Heart right ventricle (tissue), 16 donors: Measurements from ENCODE around the gene GAGE13. TPM values are rescaled to one million over a fixed set of nuclear protein-coding genes. Genes with fewer than 3 reads are reported as not detected.
"Not testable (repeated sequence)": the region's sequence is repeated elsewhere in the genome, so short reads cannot be mapped to it uniquely, and the experiment has no call there.

ENCODE experiments used
- ATAC-seq, 8 donors: fragments of 200-7000 bp; cut with Tn5 transposase; one replicate each; pipeline ENCODE4 v1.9.1; 2020; ENCODE audit warnings: mild to moderate bottlenecking in 8 of 8, moderate library complexity in 8 of 8, moderate number of reproducible peaks in 1 of 8
- DNase-seq, 2 donors: peaks; one replicate each; pipeline ENCODE4 v3.0.0-alpha.2; 2020
- H3K27ac ChIP-seq, 10 donors: fragments of 200-600 bp; sonication (generic) in 2 of 10; one replicate each; pipeline versions ENCODE4 v1.5.0 to v1.8.0; 2020 to 2022; ENCODE audit warnings: mild to moderate bottlenecking in 3 of 10
- H3K27me3 ChIP-seq, 7 donors: fragments of 200-600 bp; one replicate each; pipeline ENCODE4 v1.8.0; 2021 to 2022; ENCODE audit warnings: mild to moderate bottlenecking in 2 of 7
- H3K36me3 ChIP-seq, 9 donors: fragments of 200-600 bp; sonication (generic) in 1 of 9; one replicate each; pipeline versions ENCODE4 v1.5.0 to v1.8.0; 2020 to 2022; ENCODE audit warnings: mild to moderate bottlenecking in 2 of 9
- H3K4me1 ChIP-seq, 9 donors: fragments of 200-600 bp; sonication (generic) in 1 of 9; one replicate each; pipeline versions ENCODE4 v1.5.0 to v1.8.0; 2020 to 2022; ENCODE audit warnings: mild to moderate bottlenecking in 4 of 9
- H3K4me3 ChIP-seq, 10 donors: fragments of 200-600 bp; sonication (generic) in 2 of 10; one replicate each; pipeline versions ENCODE4 v1.5.0 to v1.8.0; 2020 to 2022; ENCODE audit warnings: mild to moderate bottlenecking in 7 of 10, moderate library complexity in 2 of 10
- H3K9me3 ChIP-seq, 11 donors: fragments of 200-600 bp in 10 of 11; sonication (generic) in 2 of 11; one replicate each; pipeline versions ENCODE4 v1.5.0 to v1.8.0; 2013 to 2022; ENCODE audit warnings: mild to moderate bottlenecking in 2 of 11, control low read depth in 1 of 11, moderate library complexity in 1 of 11
- WGBS, 2 donors: extraction: QIAGEN DNeasy Blood & Tissue Kit; methylation state at CpG; one replicate each; pipeline ENCODE4 v1.1.7; 2013; ENCODE audit warnings: inconsistent platforms in 1 of 2; 5-methylcytosine and 5-hydroxymethylcytosine counted together
- intact Hi-C, 10 donors: fragments of 100-400 bp; cut with DNase I; formaldehyde crosslinking; loops; one replicate each; pipeline versions ENCODE4 v1.11.1 to v1.14.2; 2022
- long read RNA-seq, 3 donors: library from polyadenylated mRNA; unstranded; transcript quantifications; one replicate each; pipeline ENCODE4 v2.0.0, GENCODE V29; 2020 to 2021
- polyA plus RNA-seq, 2 donors: library from polyadenylated mRNA; stranded (reverse); fragments of 200-250 nt; gene quantifications; one replicate each; pipeline ENCODE4 v1.2.3, GENCODE V29; 2013
- total RNA-seq, 10 donors: library from RNA; stranded (reverse); fragmentation: NEBNext Ultra II Directional in 3 of 10; extraction: Animal tissue kit (Norgen Biotek cat#: 25700) in 3 of 10; gene quantifications; one replicate each; pipeline versions ENCODE4 v1.2.1 to v1.2.4, GENCODE V29; 2021 to 2023
- TF ChIP-seq, protein P1 (sequence below), 9 donors: fragments of 200-600 bp; sonication (generic) in 2 of 9; IDR thresholded peaks; one replicate each; pipeline versions ENCODE4 v1.5.0 to v1.8.0; 2021 to 2022; ENCODE audit warnings: antibody characterized with exemption in 9 of 9, mild to moderate bottlenecking in 5 of 9, moderate library complexity in 1 of 9
- donor health status: Arrhythmogenic right ventricular cardiomyopathy.
- donor health status: ischemic (EF 13 %, LVEDD 7.1; RV severe dilation, severe dysfunction).
- donor health status: healthy with polysubstance abuse.
- donor health status: DM: no; HTN: yes; CAD: no.
- donor health status: DM: no; HTN: no; CAD: no.
- donor health status: ischemic (EF 25% LVEDD 6.9; RV normal size, moderate dysfunction).
- donor health status: ischemic (EF 25% LVEDD 5.7; RV mildly dilated, moderate dysfunction).
- donor health status: healthy.
- donor health status: DM: yes; HTN: yes; CAD: no.
- donor health status: Ischemic cardiomyopathy.
- donor health status: ischemic (EF 35%, LVEDD 5.7; RV mildly dilated, moderate dysfunction).
- donor health status: nonischemic (EF 11% LVEDD 7.7; RV severe dilation, severe dysfunction).
- donor health status: DM: yes; HTN: yes; CAD: no.
- donor health status: PGD.
- donor health status: ischemic (EF 29% LVEDD 5.4; RV normal size, mild dysfunction).
- donor health status: nonischemic (EF 23%, LVEDD 6.1; RV moderate dilation, normal function).

Gene GAGE13
- total RNA-seq (not detected), polyA plus RNA-seq (not detected)
- long read RNA-seq, donor 1 = 0 reads
- long read RNA-seq, donor 2 = 0 reads
- long read RNA-seq, donor 3 = 0 reads

GRCh38 chrX:49331282-49331681, at the start of gene GAGE13:
Gene GAGE13 (plus strand): TSS chrX:49331582. CDS start chrX:49332738, 1,156 bp downstream.
- no CpG with 5 or more reads among the region's 16 CpGs for WGBS, 2 donors
- H3K27ac ChIP-seq, DNase-seq, H3K4me3 ChIP-seq, ATAC-seq, H3K36me3 ChIP-seq, H3K9me3 ChIP-seq, H3K27me3 ChIP-seq, H3K4me1 ChIP-seq, intact Hi-C loops: not testable (repeated sequence)

DNA sequence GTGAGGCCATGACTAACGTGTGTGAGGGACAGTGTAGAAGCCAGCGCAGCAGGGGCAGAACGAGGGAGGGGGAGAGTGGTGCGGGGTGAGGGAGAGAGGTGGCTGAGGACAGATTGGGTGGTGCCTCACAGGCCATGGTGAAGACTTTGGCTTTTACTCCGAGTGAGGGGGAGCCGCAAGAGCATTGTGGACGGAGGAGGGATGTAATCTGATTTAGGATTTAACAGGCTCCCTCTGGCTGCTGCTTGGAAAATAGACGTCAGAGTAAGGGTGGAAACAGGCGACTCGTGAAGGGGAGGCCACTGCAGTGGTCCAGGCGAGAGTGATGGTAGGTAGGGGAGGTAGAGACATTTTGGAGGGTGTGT, 48.8 kb upstream of the GAGE13 start:
- intact Hi-C loops = no loop called here
- no peak overlapping the region for H3K4me3 ChIP-seq
- no peaks in the 10 kb centered on the region for H3K36me3 ChIP-seq
- peaks cover 0 to 8% (median 0%) of the 10 kb centered on the region in 9 donors for H3K4me1 ChIP-seq
- H3K9me3 ChIP-seq = no peaks in the 10 kb centered on the region
- 25 to 37% methylated on average over 11 of the region's 11 CpGs for WGBS, 2 donors
- TF ChIP-seq, protein P1, sequence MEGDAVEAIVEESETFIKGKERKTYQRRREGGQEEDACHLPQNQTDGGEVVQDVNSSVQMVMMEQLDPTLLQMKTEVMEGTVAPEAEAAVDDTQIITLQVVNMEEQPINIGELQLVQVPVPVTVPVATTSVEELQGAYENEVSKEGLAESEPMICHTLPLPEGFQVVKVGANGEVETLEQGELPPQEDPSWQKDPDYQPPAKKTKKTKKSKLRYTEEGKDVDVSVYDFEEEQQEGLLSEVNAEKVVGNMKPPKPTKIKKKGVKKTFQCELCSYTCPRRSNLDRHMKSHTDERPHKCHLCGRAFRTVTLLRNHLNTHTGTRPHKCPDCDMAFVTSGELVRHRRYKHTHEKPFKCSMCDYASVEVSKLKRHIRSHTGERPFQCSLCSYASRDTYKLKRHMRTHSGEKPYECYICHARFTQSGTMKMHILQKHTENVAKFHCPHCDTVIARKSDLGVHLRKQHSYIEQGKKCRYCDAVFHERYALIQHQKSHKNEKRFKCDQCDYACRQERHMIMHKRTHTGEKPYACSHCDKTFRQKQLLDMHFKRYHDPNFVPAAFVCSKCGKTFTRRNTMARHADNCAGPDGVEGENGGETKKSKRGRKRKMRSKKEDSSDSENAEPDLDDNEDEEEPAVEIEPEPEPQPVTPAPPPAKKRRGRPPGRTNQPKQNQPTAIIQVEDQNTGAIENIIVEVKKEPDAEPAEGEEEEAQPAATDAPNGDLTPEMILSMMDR (IDR thresholded peaks at IDR 0.05) = peak in 7 of 9 donors; percentile 10 to 44 (median 21)
- DNase-seq = no peak
- peaks cover 0 to 14% (median 0%) of the 10 kb centered on the region in 7 donors for H3K27me3 ChIP-seq
- no peak overlapping the region for H3K27ac ChIP-seq
- peak; percentile 55 to 81 (median 69) for ATAC-seq

DNA sequence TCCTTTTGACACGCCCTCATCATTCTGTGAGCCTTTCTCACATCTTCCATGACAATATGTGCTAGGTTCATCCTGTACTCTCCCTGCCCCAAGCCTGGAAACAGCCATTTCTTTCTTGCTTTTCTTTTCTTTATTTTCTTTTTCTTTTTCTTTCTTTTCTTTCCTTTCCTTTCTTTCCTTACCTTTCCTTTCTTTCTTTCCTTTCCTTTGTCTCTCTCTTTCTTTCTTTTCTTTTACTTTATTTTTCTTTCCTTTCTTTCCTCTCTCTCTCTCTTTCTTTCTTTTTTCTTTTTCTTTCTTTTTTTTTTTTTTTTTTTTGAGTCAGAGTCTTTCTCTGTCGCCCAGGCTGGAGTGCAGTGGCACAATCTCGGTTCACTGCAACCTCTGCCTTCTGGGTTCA, 47.2 kb upstream of the GAGE13 start:
- TF ChIP-seq, protein P1 (IDR thresholded peaks at IDR 0.05) = no peak
- WGBS, 2 donors = 96 to 100% methylated on average over 3 of the region's 3 CpGs
- no peak overlapping the region for H3K27ac ChIP-seq
- H3K36me3 ChIP-seq = no peaks in the 10 kb centered on the region
- DNase-seq (no peak), ATAC-seq (no peak)
- no peaks in the 10 kb centered on the region for H3K9me3 ChIP-seq
- H3K27me3 ChIP-seq = peaks cover 0 to 14% (median 0%) of the 10 kb centered on the region in 7 donors
- no peak overlapping the region for H3K4me3 ChIP-seq
- intact Hi-C loops = no loop called here
- peaks cover 0 to 8% (median 0%) of the 10 kb centered on the region in 9 donors for H3K4me1 ChIP-seq

DNA sequence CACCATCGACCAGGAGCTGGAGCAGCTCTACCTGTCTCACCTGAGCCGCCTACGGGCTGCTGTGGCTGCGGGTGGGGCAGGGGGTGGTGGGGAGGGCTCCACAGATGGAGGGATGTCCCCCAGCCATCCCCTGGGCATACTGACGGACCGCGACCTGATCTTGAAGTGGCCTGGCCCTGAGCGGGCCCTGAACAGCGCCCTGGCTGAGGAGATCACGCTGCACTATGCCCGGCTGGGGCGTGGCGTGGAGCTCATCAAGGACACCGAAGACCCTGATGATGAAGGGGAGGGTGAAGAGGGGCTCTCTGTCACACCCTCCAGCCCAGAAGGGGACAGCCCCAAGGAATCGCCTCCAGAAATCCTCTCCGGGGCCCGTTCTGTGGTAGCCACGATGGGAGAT, 45.2 kb upstream of the GAGE13 start:
- DNase-seq (no peak), ATAC-seq (peak in 2 of 8 donors; percentile 21 to 43)
- H3K27me3 ChIP-seq = peaks cover 0 to 14% (median 0%) of the 10 kb centered on the region in 7 donors
- H3K27ac ChIP-seq = no peak overlapping the region
- intact Hi-C loops = no loop called here
- peaks cover 0 to 8% (median 0%) of the 10 kb centered on the region in 9 donors for H3K4me1 ChIP-seq
- TF ChIP-seq, protein P1 (IDR thresholded peaks at IDR 0.05) = no peak
- H3K4me3 ChIP-seq = no peak overlapping the region
- 98 to 100% methylated on average over 16 to 18 of the region's 18 CpGs for WGBS, 2 donors
- no peaks in the 10 kb centered on the region for H3K9me3 ChIP-seq
- no peaks in the 10 kb centered on the region for H3K36me3 ChIP-seq

- Histone ChIP-seq H3K27ac (no peak overlapping the region), H3K4me3 (no peak overlapping the region), H3K9me3 (no peaks in the 10 kb centered on the region), H3K27me3 (peaks cover 0 to 14% (median 0%) of the 10 kb centered on the region in 7 donors), H3K36me3 (no peaks in the 10 kb centered on the region), H3K4me1 (peaks cover 0 to 8% (median 0%) of the 10 kb centered on the region in 9 donors)
- no peak for DNase-seq
- intact Hi-C loops = no loop called here
- 61 to 76% methylated on average over 3 to 4 of the region's 4 CpGs for WGBS, 2 donors
- TF ChIP-seq, protein P1 (IDR thresholded peaks at IDR 0.05) = no peak
- ATAC-seq = peak in 1 of 8 donors; percentile 29
These were observed 44.8 kb upstream of the GAGE13 start for GRCh38 chrX:49286581-49286980.
